WTC11 (cell line): ENCODE measurements around the gene METTL21A. TPM values are rescaled to one million over a fixed set of nuclear protein-coding genes. Genes with fewer than 3 reads are reported as not detected.

Experiments
- ATAC-seq: fragments of 200-7000 bp; cut with Tn5 transposase; 2 replicates; pipeline ENCODE4 v1.10.0; 2021; ENCODE audit warnings: mild to moderate bottlenecking, moderate library complexity
- CTCF ChIA-PET: fragments of 300-600 bp; sonication (Branson Sonifier 250); formaldehyde crosslinking; loops from one replicate; lab custom pipeline; 2021; ENCODE audit warnings: antibody characterized with exemption; lab: Charles Lee
- POLR2A ChIA-PET: fragments of 350-600 bp; sonication (Branson Sonifier 250); formaldehyde crosslinking; loops from one replicate; lab custom pipeline; 2021; ENCODE audit warnings: antibody characterized with exemption; lab: Charles Lee
- DNase-seq: peaks from one replicate; pipeline ENCODE4 v3.0.0; 2021; ENCODE audit warnings: low spot score
- H3K27ac Mint-ChIP-seq: 2 replicates; pipeline ENCODE4 v1.8.0; 2021; ENCODE audit warnings: mixed read lengths
- H3K27me3 Mint-ChIP-seq: 2 replicates; pipeline ENCODE4 v1.8.0; 2021; ENCODE audit warnings: low read depth, mild to moderate bottlenecking, moderate library complexity, mixed read lengths
- H3K36me3 Mint-ChIP-seq: 2 replicates; pipeline ENCODE4 v1.8.0; 2021; ENCODE audit warnings: mixed read lengths
- H3K4me1 Mint-ChIP-seq: 2 replicates; pipeline ENCODE4 v1.8.0; 2022; ENCODE audit warnings: mixed read lengths
- H3K4me3 Mint-ChIP-seq: 2 replicates; pipeline ENCODE4 v1.8.0; 2021; ENCODE audit warnings: mild to moderate bottlenecking, moderate library complexity, mixed read lengths
- H3K9me3 Mint-ChIP-seq: 2 replicates; pipeline ENCODE4 v1.8.0; 2021; ENCODE audit warnings: mixed read lengths
- E2F1 ChIP-seq: sonication (generic); formaldehyde crosslinking; IDR thresholded peaks from 2 replicates; pipeline ENCODE4 v1.8.0; 2022; ENCODE audit warnings: mild to moderate bottlenecking, missing genetic modification reagents
- EMX1 ChIP-seq: fragments of 250-450 bp; sonication (Bioruptor Pico); IDR thresholded peaks from 2 replicates; pipeline ENCODE4 v1.8.0; 2021; ENCODE audit warnings: mild to moderate bottlenecking
- FOXK1 ChIP-seq: sonication (generic); formaldehyde crosslinking; IDR thresholded peaks from 2 replicates; pipeline ENCODE4 v1.8.0; 2022; ENCODE audit warnings: mild to moderate bottlenecking, moderate library complexity, missing genetic modification reagents
- KAT7 ChIP-seq: sonication (generic); formaldehyde crosslinking; IDR thresholded peaks from 2 replicates; pipeline ENCODE4 v1.8.1; 2023; ENCODE audit warnings: missing genetic modification reagents, mild to moderate bottlenecking, borderline replicate concordance
- MXD4 ChIP-seq: fragments of 250-450 bp; sonication (Bioruptor Pico); IDR thresholded peaks from 2 replicates; pipeline ENCODE4 v1.8.0; 2021; ENCODE audit warnings: mild to moderate bottlenecking, moderate library complexity, borderline replicate concordance
- NR1H2 ChIP-seq: sonication (generic); formaldehyde crosslinking; IDR thresholded peaks from 2 replicates; pipeline ENCODE4 v1.9.0; 2021; ENCODE audit warnings: mild to moderate bottlenecking, moderate library complexity, missing genetic modification reagents
- RELA ChIP-seq: sonication (generic); formaldehyde crosslinking; IDR thresholded peaks from 2 replicates; pipeline ENCODE4 v1.8.1; 2022; ENCODE audit warnings: missing genetic modification reagents, mild to moderate bottlenecking, borderline replicate concordance
- RORB ChIP-seq: fragments of 250-450 bp; sonication (Bioruptor Pico); IDR thresholded peaks from 2 replicates; pipeline ENCODE4 v1.9.0; 2021; ENCODE audit warnings: mild to moderate bottlenecking
- SMAD3 ChIP-seq: sonication (generic); formaldehyde crosslinking; IDR thresholded peaks from 2 replicates; pipeline ENCODE4 v1.8.0; 2022; ENCODE audit warnings: missing genetic modification reagents, mild to moderate bottlenecking, borderline replicate concordance
- SMAD4 ChIP-seq: sonication (generic); formaldehyde crosslinking; IDR thresholded peaks from 2 replicates; pipeline ENCODE4 v1.8.0; 2022; ENCODE audit warnings: mild to moderate bottlenecking, missing genetic modification reagents
- SOX15 ChIP-seq: fragments of 250-450 bp; sonication (Bioruptor Pico); IDR thresholded peaks from 2 replicates; pipeline ENCODE4 v1.9.0; 2021; ENCODE audit warnings: mild to moderate bottlenecking
- SP1 ChIP-seq: sonication (generic); formaldehyde crosslinking; conservative IDR thresholded peaks from 2 replicates; pipeline ENCODE4 v1.8.1; 2022; ENCODE audit warnings: missing genetic modification reagents
- STAT6 ChIP-seq: sonication (generic); formaldehyde crosslinking; conservative IDR thresholded peaks from 2 replicates; pipeline ENCODE4 v1.8.1; 2023; ENCODE audit warnings: mild to moderate bottlenecking, low read depth, missing genetic modification reagents, moderate library complexity
- TCF7 ChIP-seq: sonication (generic); formaldehyde crosslinking; IDR thresholded peaks from 2 replicates; pipeline ENCODE4 v1.8.0; 2022; ENCODE audit warnings: mild to moderate bottlenecking, low read depth, missing genetic modification reagents, moderate library complexity
- TP53 ChIP-seq: sonication (generic); formaldehyde crosslinking; IDR thresholded peaks from 2 replicates; pipeline ENCODE4 v1.8.1; 2023; ENCODE audit warnings: mild to moderate bottlenecking, missing genetic modification reagents
- ZBTB21 ChIP-seq: sonication (generic); formaldehyde crosslinking; IDR thresholded peaks from 2 replicates; pipeline ENCODE4 v1.8.1; 2023; ENCODE audit warnings: mild to moderate bottlenecking, missing genetic modification reagents, borderline replicate concordance
- ZNF219 ChIP-seq: sonication (generic); formaldehyde crosslinking; IDR thresholded peaks from 2 replicates; pipeline ENCODE4 v1.8.0; 2023; ENCODE audit warnings: missing genetic modification reagents, mild to moderate bottlenecking, borderline replicate concordance
- ZNF416 ChIP-seq: fragments of 250-450 bp; sonication (Bioruptor Pico); IDR thresholded peaks from 2 replicates; pipeline ENCODE4 v1.9.0; 2021; ENCODE audit warnings: mild to moderate bottlenecking, inconsistent platforms
- ZNF423 ChIP-seq: fragments of 250-450 bp; sonication (Bioruptor Pico); IDR thresholded peaks from 2 replicates; pipeline ENCODE4 v2.1.2; 2022; ENCODE audit warnings: mild to moderate bottlenecking, moderate library complexity
- total RNA-seq: library from RNA; stranded (reverse); gene quantifications from 3 replicates; pipeline ENCODE4 v1.2.3, GENCODE V29; 2021
- TF ChIP-seq, protein P1 (sequence below): sonication (generic); formaldehyde crosslinking; IDR thresholded peaks from 2 replicates; pipeline ENCODE4 v1.8.1; 2022; ENCODE audit warnings: missing genetic modification reagents, borderline replicate concordance
- TF ChIP-seq, protein P2 (sequence below): fragments of 250-450 bp; sonication (Bioruptor Pico); IDR thresholded peaks from 2 replicates; pipeline ENCODE4 v1.9.0; 2021; ENCODE audit warnings: moderate library complexity, mild to moderate bottlenecking, inconsistent platforms, borderline replicate concordance
- TF ChIP-seq, protein P3 (sequence below): sonication (generic); formaldehyde crosslinking; IDR thresholded peaks from 2 replicates; pipeline ENCODE4 v1.8.0; 2023; ENCODE audit warnings: missing genetic modification reagents, mild to moderate bottlenecking, borderline replicate concordance

Gene METTL21A
- total RNA-seq, 1 experiment from 2014 or later = 56.4 TPM

DNA sequence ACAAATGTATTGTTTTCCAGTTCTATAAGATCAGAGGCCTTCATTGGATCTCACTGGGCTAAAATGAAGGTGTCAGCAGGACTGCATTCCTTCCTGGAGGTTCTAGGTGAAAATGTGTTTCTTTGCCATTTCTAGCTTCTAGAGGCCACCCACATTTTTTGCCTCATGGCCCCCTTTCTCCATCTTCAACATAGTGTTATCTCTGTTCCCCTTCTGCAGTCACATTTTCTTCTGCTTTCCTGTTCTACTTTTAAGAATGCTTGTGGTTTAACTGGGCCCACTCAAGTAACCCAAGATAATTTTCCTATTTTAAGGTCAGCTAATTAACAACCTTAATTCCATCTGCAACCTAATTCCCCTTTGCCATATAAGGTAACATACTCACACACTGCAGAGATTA lies 36.1 kb downstream of the METTL21A start (continued):
- TF ChIP-seq, protein P1, sequence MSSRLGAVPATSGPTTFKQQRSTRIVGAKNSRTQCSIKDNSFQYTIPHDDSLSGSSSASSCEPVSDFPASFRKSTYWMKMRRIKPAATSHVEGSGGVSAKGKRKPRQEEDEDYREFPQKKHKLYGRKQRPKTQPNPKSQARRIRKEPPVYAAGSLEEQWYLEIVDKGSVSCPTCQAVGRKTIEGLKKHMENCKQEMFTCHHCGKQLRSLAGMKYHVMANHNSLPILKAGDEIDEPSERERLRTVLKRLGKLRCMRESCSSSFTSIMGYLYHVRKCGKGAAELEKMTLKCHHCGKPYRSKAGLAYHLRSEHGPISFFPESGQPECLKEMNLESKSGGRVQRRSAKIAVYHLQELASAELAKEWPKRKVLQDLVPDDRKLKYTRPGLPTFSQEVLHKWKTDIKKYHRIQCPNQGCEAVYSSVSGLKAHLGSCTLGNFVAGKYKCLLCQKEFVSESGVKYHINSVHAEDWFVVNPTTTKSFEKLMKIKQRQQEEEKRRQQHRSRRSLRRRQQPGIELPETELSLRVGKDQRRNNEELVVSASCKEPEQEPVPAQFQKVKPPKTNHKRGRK = no peak
- TF ChIP-seq SMAD3 (CRISPR knock-in tag) = no peak
- TF ChIP-seq NR1H2 (CRISPR knock-in tag) = no peak
- no peak for TF ChIP-seq RELA (CRISPR knock-in tag)
- no peak for TF ChIP-seq RORB
- TF ChIP-seq MXD4 = no peak
- no peak for TF ChIP-seq TCF7 (CRISPR knock-in tag)
- no peak for TF ChIP-seq ZBTB21
- TF ChIP-seq ZNF219 (CRISPR knock-in tag) = no peak

DNA sequence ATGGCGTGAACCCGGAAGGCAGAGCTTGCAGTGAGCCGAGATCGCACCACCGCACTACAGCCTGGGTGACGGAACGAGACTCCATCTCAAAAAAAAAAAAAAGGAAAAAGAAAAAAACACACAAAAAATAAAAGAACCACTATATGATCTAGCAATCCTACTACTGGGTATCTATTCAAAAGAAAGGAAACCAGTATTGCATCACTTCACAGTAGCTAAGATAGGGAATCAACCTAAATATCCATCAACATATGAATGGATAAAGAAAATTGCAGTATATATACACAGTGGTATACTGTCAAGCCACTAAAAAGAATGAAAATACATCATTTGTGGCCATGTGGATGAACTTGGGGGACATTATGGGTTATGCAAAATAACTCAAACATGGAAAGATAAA lies 37.9 kb downstream of the METTL21A start:
- TF ChIP-seq SP1 = no peak
- no peak for TF ChIP-seq SMAD4 (CRISPR knock-in tag)
- no peak for TF ChIP-seq KAT7 (CRISPR knock-in tag)
- TF ChIP-seq, protein P2, sequence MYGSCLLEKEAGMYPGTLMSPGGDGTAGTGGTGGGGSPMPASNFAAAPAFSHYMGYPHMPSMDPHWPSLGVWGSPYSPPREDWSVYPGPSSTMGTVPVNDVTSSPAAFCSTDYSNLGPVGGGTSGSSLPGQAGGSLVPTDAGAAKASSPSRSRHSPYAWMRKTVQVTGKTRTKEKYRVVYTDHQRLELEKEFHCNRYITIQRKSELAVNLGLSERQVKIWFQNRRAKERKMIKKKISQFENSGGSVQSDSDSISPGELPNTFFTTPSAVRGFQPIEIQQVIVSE (CRISPR knock-in tag) = no peak
- TF ChIP-seq FOXK1 (CRISPR knock-in tag) = no peak
- TF ChIP-seq E2F1 (CRISPR knock-in tag) = no peak
- no peak for TF ChIP-seq NR1H2 (CRISPR knock-in tag)
- no peak for TF ChIP-seq SOX15
- TF ChIP-seq TP53 (CRISPR knock-in tag) = no peak
- no peak for TF ChIP-seq ZNF423 (CRISPR knock-in tag)
- no peak for TF ChIP-seq ZNF219 (CRISPR knock-in tag)
- TF ChIP-seq, protein P1 = no peak
- no peak for TF ChIP-seq ZBTB21
- TF ChIP-seq RELA (CRISPR knock-in tag) = no peak
- TF ChIP-seq ZNF416 (CRISPR knock-in tag) = no peak
- no peak for TF ChIP-seq EMX1 (CRISPR knock-in tag)
- TF ChIP-seq, protein P3, sequence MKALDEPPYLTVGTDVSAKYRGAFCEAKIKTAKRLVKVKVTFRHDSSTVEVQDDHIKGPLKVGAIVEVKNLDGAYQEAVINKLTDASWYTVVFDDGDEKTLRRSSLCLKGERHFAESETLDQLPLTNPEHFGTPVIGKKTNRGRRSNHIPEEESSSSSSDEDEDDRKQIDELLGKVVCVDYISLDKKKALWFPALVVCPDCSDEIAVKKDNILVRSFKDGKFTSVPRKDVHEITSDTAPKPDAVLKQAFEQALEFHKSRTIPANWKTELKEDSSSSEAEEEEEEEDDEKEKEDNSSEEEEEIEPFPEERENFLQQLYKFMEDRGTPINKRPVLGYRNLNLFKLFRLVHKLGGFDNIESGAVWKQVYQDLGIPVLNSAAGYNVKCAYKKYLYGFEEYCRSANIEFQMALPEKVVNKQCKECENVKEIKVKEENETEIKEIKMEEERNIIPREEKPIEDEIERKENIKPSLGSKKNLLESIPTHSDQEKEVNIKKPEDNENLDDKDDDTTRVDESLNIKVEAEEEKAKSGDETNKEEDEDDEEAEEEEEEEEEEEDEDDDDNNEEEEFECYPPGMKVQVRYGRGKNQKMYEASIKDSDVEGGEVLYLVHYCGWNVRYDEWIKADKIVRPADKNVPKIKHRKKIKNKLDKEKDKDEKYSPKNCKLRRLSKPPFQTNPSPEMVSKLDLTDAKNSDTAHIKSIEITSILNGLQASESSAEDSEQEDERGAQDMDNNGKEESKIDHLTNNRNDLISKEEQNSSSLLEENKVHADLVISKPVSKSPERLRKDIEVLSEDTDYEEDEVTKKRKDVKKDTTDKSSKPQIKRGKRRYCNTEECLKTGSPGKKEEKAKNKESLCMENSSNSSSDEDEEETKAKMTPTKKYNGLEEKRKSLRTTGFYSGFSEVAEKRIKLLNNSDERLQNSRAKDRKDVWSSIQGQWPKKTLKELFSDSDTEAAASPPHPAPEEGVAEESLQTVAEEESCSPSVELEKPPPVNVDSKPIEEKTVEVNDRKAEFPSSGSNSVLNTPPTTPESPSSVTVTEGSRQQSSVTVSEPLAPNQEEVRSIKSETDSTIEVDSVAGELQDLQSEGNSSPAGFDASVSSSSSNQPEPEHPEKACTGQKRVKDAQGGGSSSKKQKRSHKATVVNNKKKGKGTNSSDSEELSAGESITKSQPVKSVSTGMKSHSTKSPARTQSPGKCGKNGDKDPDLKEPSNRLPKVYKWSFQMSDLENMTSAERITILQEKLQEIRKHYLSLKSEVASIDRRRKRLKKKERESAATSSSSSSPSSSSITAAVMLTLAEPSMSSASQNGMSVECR (CRISPR knock-in tag) = no peak
- no peak for TF ChIP-seq STAT6 (CRISPR knock-in tag)
- TF ChIP-seq, all 79 proteins: peak for 0
- DNase-seq (no peak), ATAC-seq (no peak)
- Mint-ChIP-seq H3K27me3 (no peaks in the 10 kb centered on the region), H3K27ac (no peak overlapping the region), H3K4me3 (no peak overlapping the region), H3K9me3 (peaks cover 12% of the 10 kb centered on the region), H3K4me1 (no peaks in the 10 kb centered on the region), H3K36me3 (peaks cover 80% of the 10 kb centered on the region)
- ChIA-PET POLR2A (no interaction called here), CTCF (no interaction called here)
